DLD1 (cell line): ENCODE results near the gene KLC1.
"Not testable (repeated sequence)": the region's sequence is repeated elsewhere in the genome, so short reads cannot be mapped to it uniquely, and the experiment has no call there.

Experiments
- in situ Hi-C: cut with HindIII; loops from 2 replicates; pipeline ENCODE4 v1.10.0; 2017; ENCODE audit warnings: low sequenced_read_pairs

The KLC1 gene

DNA sequence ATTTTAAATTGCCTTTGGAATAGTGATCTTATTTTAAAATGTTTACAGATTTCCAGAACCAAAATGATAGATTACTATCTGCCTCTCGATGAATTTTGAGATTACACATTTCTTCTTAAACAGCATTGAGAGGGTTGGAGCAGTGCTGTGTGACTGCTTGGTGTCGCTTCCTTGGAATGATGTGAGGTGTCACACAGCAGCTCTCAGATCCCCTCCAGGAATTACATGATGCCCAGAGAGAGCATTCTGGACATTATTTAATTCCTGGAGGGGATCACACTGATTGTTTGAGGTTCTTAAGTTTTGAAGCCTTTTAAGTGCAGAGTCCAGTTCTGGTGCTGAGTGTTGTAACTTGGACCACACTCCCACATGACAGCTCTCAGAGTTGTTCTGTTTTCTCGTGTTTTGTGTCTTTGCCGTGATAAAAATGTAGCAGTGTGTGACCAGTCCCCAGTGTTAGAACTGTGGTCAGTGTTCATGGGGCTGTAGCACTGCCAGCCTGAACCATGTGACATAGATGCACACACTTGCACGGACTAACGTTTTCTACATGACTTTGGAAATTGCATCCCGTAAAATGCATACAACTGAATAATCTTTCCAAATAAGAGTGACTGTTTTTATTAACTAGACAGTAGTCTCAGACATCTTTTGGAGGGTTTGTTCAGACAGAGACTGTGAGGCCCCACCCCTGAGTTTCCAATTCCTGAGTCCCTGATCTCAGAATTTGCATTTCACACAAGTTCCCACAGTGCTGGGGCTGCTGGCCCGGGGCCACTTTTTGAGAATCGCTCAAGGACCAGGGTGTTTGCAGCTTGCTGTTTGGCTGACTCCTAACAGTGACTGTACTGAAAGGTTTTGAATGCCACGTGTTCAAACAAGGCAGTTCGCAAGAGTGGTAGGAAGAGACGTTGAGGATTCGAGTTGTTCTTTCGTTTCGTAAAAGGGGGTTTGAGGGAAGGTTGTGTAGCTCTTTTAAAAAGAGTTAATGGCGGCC is 60.2 kb downstream of the KLC1 start:
- in situ Hi-C loops = no loop called here

- in situ Hi-C loops = no loop called here
Measured at GRCh38 chr14:103690332-103690731, 61.3 kb downstream of the KLC1 start.

GRCh38 chr14:103691655-103692054 is 62.6 kb downstream of the KLC1 start:
- in situ Hi-C loops = not testable (repeated sequence)

- in situ Hi-C loops = no loop called here
Measured at GRCh38 chr14:103692159-103692558, 63.1 kb downstream of the KLC1 start.

- in situ Hi-C loops = no loop called here
Measured at GRCh38 chr14:103692871-103693270, 63.9 kb downstream of the KLC1 start.

- in situ Hi-C loops = no loop called here
Measured at GRCh38 chr14:103693515-103693914, 64.5 kb downstream of the KLC1 start.

- in situ Hi-C loops = no loop called here
Measured at GRCh38 chr14:103694572-103695026, 65.6 kb downstream of the KLC1 start.

DNA sequence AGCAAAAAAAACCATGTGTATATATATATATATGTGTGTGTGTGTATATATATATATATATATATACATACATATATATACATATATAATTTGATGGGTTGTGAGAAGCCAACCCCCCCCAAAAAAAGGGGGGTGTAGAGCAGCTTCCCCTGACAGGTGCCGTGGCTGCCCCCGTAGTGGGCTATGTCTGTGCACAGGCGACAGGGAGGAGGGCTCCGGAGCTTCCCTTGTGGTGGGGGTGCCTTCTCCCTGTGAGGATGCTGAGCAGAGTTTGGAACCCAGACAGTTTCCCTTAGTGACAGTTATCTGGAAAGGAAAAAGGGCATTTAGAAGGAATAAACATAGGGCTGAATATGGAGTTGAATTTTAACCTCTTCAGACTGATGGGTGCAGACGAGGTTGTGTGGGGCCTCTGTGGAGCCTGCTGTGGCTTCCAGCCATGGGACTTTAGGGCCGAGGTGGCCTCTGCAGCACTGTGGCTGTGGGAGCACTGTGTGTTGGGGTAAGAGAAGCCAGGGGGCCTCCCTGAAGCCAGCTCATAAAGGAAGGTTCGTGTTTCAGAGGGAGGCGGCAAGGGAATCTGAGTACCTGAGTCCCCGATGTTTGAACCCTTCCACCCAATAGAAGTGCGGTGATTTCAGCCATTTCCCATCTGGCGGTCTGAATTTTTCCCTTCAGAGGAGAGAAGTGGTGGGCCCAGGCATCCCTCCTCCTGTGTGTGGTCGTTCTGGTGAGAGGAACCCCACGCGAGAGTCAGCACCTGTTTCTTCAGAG is 66.5 kb downstream of the KLC1 start:
- in situ Hi-C loops = no loop called here

- in situ Hi-C loops = no loop called here
Measured at GRCh38 chr14:103696070-103696402, 67.0 kb downstream of the KLC1 start.

- in situ Hi-C loops = no loop called here
Measured at GRCh38 chr14:103696466-103697071, 67.6 kb downstream of the KLC1 start.

DNA sequence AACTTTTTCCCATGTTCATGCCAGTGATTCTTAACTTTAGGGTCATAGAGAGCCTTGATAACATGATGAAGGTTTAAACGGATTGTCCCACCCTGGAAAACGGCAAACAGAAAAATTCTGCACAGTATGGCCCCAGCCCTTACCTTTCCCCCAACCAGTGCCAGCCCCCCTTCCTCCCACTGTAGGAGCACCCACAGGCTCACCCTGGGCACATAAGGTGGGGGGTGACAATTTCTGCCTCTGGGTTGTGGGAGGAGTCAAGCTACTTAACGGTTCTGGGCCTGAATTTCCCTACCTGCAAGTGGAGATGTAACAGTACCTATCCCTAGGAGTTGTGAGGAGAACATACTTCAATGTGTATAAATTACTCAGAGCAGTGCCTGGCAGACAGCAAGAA is 68.2 kb downstream of the KLC1 start:
- in situ Hi-C loops = no loop called here

- in situ Hi-C loops = no loop called here
Measured at GRCh38 chr14:103697603-103698379, 68.8 kb downstream of the KLC1 start.

- in situ Hi-C loops = no loop called here
Measured at GRCh38 chr14:103698380-103699260, 69.6 kb downstream of the KLC1 start.

- in situ Hi-C loops = no loop called here
Measured at GRCh38 chr14:103699261-103699661, 70.2 kb downstream of the KLC1 start.

- in situ Hi-C loops = no loop called here
Measured at GRCh38 chr14:103699901-103700752, 71.1 kb downstream of the KLC1 start.

DNA sequence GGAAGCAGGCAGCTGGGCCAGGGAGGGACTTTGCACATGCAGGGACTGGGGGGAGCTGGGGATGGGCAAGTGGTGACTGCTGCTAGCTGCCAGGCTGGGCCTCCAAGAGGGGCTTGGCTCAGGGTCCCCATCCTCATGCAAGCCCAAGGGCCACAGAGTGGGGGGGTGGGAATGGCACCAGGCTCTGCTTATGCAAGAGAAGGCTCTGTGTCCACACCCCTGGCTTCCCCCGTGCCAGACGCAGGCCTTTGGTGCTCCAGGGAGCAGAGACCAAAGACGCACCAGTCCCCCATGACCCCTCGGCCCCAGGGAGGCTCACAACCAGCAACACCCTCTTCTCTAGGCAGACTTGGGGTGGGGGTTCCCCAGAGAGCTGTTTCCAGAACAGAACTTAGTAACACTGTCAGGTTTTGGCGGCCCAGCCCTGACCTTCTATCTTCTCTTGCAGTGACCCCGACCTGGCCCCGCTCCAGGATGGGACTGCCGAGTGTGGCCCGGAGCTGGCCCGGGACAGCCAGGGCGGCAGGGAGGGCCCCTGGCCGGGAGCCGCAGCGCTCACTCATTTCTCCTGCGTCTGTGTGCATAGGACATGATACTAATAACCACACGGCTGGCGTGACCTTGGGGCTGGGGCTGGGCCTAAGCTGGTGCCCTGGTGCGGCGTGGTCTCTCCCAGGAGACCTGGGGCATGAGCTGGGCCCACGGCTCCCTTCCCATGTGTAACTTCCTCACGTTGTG is 71.9 kb downstream of the KLC1 start:
- in situ Hi-C loops = no loop called here

GRCh38 chr14:103702095-103702494 is 73.1 kb downstream of the KLC1 start:
- in situ Hi-C loops = no loop called here
